Colon (tissue), 2 donors: ENCODE results near the gene RUBCNL.

Experiments used
- FAIRE-seq: peaks from 2 replicates; lab custom pipeline; 2012; peaks lifted over from hg19 to GRCh38; lab: Jason Lieb, UNC
- donor health status: control.
- donor health status: control.

The RUBCNL gene

DNA sequence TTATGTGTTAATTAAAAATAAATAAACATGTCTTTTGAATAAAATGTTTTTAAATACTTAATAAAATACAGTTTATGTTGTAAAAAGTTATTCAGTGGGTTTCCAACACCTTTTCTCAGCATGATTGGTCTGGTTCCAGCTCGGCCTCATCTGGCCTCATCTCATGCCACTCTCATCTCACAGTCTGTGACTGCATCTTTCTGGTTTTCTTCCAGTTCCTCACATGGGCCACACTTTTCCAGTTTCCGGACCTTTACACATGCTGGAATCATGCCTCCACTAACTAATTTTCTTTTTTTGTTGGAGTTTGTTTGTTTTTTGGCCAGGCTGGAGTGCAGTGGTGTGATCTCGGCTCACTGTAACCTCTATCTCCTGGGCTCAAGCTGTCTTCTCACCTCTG is 82.5 kb downstream of the RUBCNL start:
- FAIRE-seq: no peak

DNA sequence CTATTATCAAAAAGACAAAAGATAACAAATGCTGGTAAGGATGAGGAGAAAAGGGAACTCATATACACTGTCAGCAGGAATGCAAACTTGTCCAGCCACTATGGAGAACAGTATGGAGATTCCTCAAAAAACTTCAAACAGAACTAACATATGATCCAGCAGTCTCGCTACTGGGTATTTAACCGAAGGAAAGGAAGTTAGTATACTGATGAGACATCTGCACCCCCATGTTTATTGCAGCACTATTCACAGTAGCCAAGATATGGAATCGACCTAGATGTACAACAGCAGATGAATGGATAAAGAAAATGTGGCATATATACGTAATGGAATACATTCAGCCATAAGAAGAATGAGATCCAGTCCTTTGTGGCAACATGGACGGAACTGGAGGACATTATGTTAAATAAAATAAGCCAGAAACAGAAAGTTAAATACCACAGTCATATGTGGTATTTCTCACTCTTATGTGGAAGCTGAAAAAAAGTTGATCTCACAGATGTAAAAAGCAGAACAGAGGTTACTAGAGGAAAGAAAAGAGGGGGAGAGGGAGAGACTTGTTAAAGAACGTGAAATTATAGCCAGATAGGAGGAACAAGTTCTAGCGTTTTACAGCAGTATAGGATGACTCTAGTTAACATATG is 83.2 kb downstream of the RUBCNL start:
- no peak for FAIRE-seq

DNA sequence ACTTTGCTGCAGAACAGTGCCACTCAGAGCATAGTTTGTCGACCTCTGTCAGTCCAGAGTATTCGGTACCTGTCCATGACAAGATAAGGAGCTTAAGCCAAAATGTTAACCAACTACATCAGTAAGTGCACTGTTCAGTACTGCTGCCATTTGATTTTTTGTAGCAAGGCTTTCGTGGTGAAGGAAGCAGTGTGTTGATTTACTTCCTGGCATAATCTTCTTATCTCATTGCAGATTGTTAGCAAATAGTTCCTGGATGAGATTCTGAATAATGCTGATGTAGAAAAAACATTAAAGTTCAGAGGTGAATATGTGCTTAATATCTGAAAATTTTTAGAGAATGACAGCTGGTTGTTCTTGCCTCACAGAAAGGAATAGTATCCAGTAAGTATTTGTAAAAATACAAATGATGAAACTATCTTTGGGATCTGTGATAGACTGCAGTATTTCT is 89.7 kb downstream of the RUBCNL start:
- FAIRE-seq: no peak

DNA sequence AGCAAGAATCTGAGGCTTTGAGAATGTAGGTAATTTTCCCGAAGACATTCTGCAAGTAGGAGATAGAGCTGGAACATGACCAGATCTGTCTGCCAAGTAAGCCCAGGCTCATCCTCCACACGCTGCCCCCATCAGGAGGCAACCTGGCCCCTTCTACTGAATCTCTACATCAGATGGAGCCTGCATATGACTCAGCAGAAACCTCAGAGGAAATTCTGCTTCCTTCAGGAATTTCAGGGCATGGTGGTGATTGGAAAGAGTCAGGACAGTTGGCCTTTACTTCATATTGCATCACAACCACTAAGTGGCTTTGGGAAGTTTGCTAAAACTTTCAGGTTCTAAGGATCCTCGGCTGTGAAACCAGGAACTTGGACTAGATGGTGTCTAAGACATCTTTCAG is 90.1 kb downstream of the RUBCNL start:
- FAIRE-seq: no peak

DNA sequence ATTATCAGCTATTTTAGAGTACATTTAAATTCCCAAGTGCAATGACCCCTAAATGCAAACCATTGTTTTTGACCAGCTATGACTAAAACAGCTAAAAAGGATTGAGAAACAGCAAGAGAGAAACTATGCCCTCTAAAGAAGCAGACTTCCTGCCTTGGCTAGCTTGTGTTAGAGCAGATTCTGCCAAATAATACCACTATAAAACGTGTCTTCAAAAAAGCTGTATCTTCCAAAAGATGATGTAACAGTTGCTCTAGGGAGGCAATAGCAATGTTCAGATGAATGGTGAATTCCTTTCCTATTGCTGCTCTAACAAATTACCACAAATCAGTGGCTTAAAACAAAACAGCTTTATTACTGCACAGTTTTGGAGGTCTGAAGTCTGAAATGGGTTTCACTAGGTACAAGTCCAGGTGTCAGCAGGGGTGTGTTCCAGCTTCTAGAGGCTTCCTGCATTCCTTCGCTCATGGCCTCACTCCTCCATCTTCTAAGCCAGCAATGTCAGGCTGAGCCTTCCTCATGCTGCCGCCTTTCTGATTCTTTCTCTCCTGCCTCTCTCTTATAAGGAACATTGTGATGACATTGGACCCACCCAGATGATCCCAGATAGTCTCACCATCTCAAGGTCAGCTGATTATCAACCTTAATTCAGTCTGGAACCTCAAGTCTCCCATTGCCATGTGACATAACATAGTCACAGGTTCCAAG is 90.8 kb downstream of the RUBCNL start:
- FAIRE-seq: no peak

DNA sequence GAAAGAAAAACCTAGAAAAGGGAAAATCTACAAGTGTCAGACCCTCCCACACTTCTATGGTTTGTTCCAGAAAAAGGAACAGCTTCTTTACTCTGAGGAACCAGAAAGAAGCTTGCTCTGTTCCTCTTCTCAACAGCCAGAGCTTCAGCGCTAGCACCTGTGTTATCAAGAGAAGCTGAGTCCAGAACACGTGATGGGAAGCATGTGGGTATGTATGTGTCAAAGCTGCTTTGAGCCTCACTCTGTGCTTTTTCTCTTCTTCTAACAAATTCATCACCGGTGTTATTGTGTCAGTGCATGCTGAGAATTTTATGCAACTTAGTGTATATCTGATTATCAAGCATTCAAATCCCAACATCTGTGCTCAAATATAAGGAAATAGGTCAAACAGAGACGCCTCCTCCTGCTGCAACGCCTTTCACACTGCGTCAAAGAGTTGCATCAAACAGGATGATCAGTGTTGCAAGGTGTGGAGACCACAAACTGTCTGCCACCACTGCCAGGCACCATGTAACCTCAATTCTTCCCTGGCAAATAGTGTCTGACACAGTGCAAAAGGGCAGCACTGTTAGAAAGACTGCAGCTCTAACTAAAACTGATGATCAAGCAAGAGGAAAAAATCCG is 91.4 kb downstream of the RUBCNL start:
- no peak for FAIRE-seq

DNA sequence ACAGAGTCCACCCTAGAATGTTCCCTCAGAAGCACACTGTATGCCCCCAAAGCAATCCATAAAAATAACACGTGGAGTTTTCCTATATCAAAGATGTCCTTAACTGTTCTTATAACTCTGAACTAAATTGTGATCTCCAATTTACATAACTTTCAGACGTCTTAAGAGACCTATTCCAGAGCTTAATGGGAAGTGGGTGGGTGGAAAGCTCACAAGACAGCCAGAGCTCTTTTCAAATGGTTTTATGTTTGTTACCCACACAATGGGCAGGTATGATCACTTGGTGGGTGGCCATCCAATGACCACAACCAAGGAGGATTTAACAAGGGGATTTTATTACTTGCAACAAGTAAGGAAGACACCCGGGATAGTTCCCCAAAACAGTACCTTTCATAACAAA is 93.6 kb downstream of the RUBCNL start:
- FAIRE-seq: no peak
